GM19463 (cell line): Measurements from ENCODE around the gene TNIP1.
A peak's percentile ranks its signal among the peaks of the same experiment; 100 is the strongest.

Experiments used
- ATAC-seq: cut with Tn5 transposase; IDR thresholded peaks from one replicate; pipeline ENCODE4 v1.9.1; 2021; ENCODE audit warnings: mild to moderate bottlenecking, moderate library complexity; ENCODE audit not compliant: unreplicated experiment

The TNIP1 gene, protein sequence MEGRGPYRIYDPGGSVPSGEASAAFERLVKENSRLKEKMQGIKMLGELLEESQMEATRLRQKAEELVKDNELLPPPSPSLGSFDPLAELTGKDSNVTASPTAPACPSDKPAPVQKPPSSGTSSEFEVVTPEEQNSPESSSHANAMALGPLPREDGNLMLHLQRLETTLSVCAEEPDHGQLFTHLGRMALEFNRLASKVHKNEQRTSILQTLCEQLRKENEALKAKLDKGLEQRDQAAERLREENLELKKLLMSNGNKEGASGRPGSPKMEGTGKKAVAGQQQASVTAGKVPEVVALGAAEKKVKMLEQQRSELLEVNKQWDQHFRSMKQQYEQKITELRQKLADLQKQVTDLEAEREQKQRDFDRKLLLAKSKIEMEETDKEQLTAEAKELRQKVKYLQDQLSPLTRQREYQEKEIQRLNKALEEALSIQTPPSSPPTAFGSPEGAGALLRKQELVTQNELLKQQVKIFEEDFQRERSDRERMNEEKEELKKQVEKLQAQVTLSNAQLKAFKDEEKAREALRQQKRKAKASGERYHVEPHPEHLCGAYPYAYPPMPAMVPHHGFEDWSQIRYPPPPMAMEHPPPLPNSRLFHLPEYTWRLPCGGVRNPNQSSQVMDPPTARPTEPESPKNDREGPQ

GRCh38 chr5:151080613-151081430 is at the start of gene TNIP1:
TNIP1 (minus strand) TSS chr5:151081034; CDS start chr5:151065095, 15,939 bp downstream.
- ATAC-seq: peak; percentile 68

GRCh38 chr5:151130235-151130921 is 49.5 kb upstream of the TNIP1 start:
- no peak for ATAC-seq

GRCh38 chr5:151128817-151129216 is 48.0 kb upstream of the TNIP1 start:
- ATAC-seq: no peak

- ATAC-seq: no peak
Observed at GRCh38 chr5:151127926-151128325, 47.1 kb upstream of the TNIP1 start.

DNA sequence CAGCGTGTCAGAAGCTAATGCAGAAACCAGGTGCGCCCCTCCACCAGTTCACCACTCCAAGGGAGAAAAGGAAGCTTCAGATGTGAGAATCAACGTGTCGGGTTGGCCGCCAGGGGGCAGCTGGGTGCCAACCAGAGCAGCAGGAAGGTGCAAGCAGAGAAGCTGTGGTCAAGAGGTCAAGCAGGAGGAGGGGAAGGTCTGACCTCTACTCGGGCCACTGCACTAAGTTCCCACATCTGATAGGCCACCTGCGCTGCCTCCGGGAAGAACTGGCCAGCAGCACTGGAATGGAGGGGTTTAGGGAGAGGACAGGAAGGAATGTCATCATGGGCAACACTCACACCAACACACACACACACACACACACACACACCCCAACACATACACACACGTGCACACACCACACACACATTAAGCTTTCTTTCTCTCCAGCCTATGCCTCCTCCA is 45.4 kb upstream of the TNIP1 start:
- peak; percentile 28 for ATAC-seq

DNA sequence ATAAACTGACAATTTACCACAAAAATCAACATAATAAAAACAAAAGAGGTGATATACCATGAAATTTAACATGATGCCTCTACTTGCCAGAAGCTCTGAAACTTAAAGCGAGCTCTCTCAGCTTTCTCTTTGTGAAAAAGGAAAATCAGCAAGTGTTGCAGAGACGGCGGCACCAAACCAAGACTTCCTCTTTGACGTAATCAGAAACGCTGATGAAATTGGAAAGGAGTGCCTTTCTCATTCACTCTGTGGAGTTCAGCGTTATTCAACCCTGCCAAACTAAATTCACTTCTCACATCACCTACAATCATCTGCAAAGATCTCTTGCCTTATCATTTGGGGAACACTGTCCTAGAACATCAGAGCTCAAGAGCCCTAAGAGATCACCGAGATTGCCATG is 44.6 kb upstream of the TNIP1 start:
- no peak for ATAC-seq

GRCh38 chr5:151123897-151124751 is 43.3 kb upstream of the TNIP1 start:
- ATAC-seq: peak; percentile 75

- ATAC-seq: no peak
Observed at GRCh38 chr5:151122828-151123227, 42.0 kb upstream of the TNIP1 start.

- ATAC-seq: no peak
Observed at GRCh38 chr5:151121665-151122064, 40.8 kb upstream of the TNIP1 start.

DNA sequence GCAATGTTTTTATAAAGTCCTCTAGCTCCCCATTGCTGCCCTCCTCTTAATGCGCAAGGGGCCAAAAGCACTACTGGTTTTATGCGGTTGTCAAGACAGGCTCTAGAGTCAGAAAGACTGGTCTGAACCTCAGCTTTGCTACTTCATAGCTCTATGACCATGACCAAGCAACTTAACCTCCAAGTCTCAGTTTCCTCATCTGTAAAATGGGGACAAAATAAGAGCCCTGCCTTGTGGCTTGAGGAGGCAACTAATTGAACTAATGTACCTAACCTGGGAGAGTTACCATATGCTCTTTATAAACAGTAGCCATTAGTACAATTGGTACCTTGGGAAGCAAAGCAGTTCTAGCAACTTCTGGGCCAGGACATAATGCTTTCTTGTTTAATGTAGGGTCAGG is 40.3 kb upstream of the TNIP1 start:
- ATAC-seq: no peak

- no peak for ATAC-seq
Observed at GRCh38 chr5:151118913-151119575, 38.2 kb upstream of the TNIP1 start.

- peak; percentile 42 for ATAC-seq
Observed at GRCh38 chr5:151115272-151115905, 34.6 kb upstream of the TNIP1 start.

DNA sequence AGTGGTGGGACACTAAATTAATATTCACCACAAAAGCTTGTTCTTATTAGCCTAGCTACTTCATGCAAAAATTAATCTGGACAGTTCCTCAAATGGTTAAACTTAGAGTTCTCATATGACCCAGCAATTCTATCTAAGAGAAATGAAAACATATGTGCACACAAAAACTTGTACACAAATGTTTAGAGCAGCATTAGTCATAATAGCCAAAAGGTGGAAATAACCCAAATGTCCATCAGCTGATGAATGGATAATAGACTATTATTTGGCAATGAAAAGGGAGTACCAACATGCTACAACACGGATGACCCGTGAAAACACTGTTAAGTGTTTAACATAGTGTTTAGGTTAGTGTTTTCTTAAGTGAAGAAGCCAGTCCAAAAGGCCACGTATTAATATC is 32.8 kb upstream of the TNIP1 start:
- no peak for ATAC-seq

GRCh38 chr5:151110992-151111391 is 30.2 kb upstream of the TNIP1 start:
- peak; percentile 26 for ATAC-seq

DNA sequence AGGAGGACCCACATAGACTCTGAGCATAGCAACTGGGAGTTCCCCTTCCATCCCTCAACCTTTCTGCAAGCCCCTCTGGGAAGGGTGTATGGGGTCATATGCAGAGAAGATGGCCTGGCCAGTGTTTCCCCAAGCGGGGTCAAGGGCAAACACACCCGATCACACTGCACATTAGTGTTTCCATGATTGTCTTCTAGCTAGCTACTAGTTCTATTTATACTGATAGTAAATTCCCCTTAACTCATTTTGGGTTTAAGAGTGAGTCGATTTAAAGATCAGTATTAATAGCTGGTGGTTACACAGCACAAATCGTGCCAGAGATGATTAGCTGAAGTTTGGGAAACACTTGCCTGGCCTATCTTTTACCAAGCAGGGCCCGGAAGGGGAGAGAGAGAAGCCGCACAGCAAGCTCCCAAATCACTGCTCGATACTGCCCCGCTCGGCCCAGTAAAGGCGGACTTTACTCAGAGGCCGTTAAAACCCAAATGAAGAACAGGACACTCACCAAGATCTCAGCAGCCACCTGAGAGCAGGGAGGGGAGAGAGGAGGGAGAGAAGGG is 29.4 kb upstream of the TNIP1 start:
- ATAC-seq: peak; percentile 44

DNA sequence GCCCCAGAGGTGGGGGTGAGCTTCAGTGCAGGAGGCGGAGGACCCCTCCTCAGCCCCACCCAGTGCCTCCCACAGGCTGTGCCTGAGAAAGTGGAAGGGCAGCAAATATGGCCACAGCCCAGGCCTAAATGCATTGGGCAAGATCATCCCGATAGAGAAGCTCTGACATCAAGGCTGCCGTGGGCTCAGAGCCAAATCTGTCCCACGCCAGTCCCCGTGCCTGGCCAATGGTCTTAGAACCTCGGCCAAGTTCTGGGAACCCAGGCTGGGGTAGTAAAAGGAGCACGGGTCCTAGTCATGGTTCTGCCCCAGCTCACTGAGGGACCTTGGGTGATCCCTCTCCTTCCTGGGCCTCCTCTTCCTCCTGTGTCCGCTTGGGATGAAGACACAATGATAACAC is 27.7 kb upstream of the TNIP1 start:
- no peak for ATAC-seq

DNA sequence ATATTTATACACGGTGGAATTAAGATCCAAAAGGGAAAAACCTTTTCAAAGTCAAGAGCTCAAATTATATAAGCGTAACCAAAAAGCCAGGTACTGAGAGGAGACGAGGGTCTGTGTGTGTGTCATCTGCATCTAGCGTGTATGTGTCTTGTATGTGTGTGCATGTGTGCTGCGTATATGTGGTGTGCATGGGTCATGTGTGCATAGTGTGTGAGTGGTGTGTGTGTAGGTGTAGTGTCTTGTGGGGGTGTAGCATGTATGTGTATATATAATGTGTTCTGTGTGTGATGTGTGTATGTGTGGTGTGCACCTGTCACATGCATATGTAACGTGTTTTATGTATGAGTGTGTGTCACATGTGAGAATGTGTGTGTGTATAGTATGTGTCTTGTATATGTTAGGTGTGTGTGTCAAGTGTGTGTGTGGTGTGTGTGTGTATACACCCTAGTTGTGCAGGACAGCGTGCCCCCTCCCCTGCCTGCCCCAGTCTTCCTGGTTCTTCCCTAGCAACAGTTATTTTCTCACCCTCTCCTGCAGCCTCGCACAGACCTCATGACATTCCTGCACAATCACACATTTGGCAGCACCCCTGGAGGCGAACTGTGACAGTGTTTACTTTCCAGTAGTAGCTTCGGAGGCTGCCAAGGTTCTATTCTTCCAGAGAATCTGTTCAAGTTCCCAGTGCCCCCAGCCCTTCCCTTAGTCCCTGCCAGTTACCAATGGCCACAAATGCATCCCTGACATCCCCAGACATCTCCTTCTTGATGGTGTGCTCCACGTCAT is 27.1 kb upstream of the TNIP1 start:
- ATAC-seq: no peak

DNA sequence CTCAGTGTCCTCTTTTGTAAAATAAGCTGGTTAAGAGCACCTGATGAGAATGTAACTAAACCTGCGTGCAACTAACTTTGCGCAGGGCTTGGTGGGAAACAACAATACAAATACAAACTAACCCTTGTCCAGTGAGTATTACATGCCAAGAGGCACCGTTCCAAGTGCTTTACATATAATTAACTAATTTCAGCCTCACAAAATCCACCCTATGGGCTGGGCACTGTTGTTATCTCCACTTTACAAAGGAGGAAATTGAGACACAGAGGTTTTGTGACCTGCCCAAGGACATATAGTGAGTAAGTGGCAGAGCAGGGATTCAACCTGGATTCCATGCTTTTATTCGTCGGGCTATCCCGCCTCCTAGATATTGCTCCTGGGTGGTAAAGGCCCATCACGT is 26.2 kb upstream of the TNIP1 start:
- no peak for ATAC-seq
